H4 (cell line): Measurements from ENCODE around the gene KLK6. TPM values are rescaled to one million over a fixed set of nuclear protein-coding genes. Genes with fewer than 3 reads are reported as not detected.

Experiments used
- DNase-seq: peaks from one replicate; pipeline ENCODE4 v3.0.0-alpha.2; 2015; ENCODE audit warnings: low spot score
- total RNA-seq: library from RNA; depleted of rRNA; stranded (reverse); fragments of >200 nt; shearing (Covaris generic); gene quantifications from 2 replicates; pipeline ENCODE4 v1.2.3, GENCODE V29; 2014; rRNA removed

KLK6 gene
- total RNA-seq: not detected in 2 replicates

GRCh38 chr19:50969413-50969760 is at the start of gene KLK6:
Gene KLK6 (minus strand): TSS chr19:50969591. CDS start chr19:50968104, 1,487 bp downstream.
- no peak for DNase-seq

DNA sequence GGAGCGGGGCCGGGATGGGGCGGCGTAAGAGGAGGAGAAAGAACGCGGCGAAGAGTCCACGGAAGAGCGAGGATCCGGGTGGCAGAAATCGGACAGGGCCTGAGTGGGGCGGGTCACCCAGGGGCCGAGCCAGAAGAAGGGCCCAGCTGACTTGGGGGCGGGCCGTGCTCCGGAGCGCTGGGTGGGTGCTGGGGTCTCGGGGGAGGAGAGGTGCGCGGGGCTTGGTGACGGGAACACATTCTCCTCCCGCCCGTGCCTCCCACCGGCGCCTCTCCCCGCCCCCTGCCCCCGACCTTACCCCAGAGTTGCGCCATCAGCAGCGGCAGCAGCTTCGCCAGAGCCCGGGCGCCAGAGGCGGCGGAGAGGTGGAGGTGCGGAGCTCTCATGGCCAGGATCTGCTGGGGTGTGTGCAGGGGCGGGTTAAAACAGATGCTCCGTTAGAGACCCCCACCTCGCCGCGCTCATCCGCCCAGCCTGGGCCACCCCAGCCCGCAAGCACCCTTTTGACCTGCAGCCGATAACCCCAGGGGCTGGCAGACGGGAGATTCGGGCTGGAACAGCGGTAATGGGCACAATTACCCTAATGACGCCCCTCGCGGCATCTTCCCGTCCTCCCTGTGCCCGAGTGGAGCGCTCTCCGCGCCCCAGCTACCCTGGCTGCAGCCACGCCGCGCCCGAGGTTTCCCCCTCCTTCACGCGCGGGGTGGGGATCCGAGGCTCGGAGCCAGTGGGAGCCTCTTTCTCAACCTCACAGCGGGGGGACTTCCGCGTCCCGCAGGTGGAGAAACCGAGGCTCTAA is 49.6 kb upstream of the KLK6 start:
- DNase-seq: no peak

DNA sequence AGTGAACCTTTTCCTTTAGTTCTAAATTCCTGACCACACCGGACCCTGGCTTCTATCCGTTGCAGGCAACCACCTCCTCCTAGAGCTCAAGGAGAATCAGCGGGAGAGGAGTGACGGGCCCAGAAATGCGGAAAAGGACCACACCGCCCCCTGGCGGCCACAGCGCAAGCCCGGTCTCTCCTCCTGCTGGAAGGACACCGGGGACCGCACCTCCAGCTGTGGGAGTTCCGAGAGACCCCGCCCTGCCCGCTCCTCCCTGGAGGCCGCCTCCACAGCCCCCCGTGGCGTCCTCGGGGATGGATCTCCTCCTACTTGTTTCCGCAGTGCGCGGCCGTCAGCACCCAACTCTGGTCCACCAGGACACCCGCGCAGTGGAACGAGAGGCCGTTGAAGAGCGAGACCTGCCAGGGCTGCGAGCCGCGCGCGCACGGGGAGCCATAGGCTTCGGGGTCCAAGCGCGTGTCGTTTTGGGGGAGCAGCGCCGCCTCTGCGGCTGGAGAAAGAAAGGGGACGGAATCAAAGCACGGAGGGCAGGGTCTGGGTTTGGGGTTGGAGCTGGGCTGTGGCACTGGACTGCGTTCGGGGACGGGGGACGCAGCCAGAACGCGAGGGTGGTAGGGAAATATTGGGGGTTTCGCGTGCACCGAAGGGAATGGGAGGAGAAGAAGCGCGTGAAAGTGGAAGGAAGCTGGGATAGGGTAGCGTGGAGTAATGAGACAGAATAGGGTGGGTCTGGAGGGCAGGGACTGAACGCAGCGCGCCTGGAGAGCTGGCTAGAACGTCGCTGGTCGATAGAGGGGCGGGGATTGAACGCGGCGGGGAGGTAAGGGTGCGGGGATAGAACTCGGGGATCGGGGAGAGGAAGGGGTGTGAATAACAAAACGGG is 47.6 kb upstream of the KLK6 start:
- DNase-seq: peak; percentile 70

DNA sequence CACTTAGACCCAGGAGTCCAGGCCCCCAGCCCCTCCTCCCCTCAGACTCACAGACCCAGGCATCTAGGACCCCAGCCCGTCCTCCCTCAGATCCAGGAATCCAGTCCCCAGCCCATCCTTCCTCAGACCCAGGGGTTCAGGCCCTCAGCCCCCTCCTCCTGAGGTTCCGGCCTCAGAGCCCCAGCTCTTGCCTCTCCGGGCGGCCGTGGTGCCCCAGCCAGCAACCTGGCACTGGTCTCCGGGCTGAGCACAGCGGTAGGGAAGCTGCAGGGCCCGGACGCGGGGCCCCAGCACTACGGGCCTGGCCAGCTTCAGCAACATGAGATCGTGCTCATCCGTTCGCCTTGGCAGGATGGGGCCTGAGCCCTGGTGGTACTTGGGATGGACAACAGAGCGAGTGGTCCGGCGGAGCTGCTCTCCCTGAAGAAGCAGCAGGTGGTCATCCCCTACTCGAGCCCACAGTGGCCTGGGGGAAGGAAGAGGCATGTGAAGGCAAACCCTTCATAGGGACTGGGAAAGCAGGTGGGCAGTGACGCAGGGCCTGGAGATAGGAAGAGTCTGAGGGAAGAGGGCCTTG is 46.4 kb upstream of the KLK6 start:
- DNase-seq: no peak

GRCh38 chr19:51014242-51014641 is 44.9 kb upstream of the KLK6 start:
- no peak for DNase-seq

GRCh38 chr19:51012661-51013190 is 43.3 kb upstream of the KLK6 start:
- no peak for DNase-seq

DNA sequence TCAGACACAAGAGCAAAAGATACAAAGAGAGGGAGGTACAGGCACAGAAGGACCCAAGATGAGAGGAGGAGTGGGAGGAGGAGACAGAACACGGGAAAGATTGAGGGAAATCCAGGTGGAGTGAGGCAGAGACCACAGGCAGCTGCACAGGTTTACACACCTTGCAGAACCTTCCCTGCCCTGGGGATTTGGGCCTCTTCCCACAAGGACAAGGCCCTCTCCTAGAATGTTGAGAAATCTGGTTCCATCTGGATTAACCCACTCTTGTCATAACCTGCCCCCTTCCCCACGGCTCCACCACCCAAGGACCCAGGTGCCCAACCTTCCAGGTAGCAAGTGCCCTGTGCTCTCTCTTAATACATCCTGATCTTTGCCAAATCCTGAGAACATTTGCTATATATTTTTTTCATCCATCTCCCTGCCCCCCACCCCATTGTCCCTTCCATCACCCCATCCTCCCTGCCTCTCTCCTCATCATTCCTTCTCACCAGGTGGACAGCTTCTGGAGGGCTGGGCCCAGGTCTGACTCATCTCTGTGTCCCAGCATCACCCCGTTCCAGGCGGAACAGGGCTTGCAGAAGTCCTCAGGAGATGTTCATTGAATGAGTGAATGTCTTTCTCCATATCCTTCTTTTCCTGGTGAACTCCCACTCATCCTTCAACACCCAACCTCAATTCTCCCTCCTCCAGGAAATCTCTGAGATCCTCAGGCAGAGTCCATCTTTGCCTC is 40.8 kb upstream of the KLK6 start:
- DNase-seq: no peak

GRCh38 chr19:51009061-51009891 is 39.9 kb upstream of the KLK6 start:
- DNase-seq: no peak

DNA sequence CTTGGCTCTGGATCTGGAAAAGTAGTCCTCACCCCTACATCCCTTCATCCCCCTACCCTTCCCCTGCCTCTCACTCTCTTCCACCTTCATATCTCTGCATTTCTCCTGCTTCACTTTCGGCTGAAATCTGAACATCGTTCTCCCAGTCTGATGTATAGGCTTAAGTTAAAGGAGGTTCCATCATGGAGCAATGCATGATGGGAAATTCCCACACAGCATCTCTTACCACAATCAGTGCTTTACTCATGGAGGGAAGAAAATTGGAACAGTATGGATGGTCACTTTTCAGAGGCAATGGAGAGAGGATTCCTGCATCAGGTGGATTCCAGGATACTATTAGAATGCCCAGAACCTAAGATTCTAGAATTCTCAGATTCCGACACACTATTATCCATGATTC is 38.1 kb upstream of the KLK6 start:
- no peak for DNase-seq

DNA sequence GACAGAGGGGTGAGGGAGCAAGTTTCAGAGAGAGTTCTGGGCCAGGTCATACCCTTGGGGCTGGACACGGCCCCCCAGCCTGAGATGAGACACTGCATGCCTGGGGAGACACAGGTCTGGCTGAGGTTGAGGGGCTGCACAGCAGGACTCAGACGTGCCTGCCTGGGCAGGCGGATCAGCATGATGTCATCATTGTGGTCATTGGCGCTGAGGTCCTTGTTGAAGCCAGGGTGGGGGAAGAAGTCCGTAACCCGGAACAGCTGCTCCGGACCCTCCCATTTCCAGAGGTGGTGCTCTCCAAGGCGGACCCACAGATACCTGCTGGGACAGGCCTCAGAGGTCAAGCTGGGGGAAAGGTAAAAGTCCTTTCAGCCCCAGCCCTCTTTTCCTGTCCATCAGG is 37.0 kb upstream of the KLK6 start:
- DNase-seq: no peak

GRCh38 chr19:51005248-51005647 is 35.9 kb upstream of the KLK6 start:
- no peak for DNase-seq

- no peak for DNase-seq
These were observed 33.9 kb upstream of the KLK6 start for GRCh38 chr19:51003316-51003715.

DNA sequence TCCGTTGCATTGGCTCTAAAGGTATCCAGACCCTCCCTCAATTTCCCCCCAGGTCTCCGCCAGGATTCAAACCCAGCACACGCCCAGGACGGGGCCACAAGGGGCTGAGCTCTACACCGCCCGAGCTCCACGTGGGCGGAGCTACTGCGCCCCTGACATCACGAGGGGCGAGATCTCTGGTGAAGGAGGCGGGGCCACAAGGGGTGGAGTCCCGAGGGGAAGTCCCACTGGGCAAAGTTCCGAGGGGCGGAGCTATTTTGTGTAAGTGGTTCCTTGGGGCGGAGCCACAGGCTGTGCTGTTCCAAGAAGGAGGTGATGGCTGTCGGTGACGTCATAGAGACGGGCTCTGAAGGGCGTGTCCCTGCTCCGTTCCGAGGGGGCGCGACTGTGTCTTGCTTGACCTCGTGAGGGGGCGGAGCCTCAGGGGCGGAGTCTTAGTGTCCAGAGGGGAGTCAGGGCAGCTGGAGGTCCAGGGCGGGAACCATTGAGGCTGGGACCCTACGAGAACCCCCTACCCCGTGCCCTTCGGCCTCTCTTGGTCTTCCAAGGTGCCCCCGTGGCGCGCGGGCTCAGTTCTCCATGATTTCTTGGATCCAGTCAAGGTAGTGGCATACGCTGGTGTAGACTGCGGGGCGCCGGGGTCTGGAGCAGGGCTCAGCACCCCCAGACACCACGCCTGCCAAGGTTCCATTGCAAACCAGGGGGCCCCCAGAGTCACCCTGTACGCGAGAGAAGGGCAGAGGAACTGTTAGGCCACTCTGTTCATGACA is 33.3 kb upstream of the KLK6 start:
- DNase-seq: no peak

DNA sequence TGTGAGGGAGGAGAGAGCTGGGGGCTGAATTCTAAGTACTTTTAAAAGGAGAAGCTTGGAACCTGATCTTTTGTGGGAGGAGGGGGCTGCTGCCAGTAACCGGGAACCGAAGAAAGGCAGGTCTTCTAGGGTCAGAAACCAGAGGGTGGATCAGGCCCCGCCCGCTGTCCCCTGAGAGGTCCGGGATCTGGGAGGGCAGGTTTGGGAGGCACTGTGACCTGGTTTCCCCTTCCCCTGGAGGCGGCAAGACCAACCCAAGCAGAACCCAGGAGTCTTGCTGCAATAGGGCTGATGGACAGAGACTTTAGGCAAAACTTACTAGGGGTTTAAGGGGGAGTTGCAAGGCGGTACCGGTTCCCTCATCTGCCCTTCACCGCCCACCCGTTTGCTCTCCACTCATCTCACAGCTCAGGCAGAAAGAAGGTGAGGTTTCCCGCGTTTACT is 32.7 kb upstream of the KLK6 start:
- DNase-seq: no peak

GRCh38 chr19:51001515-51001914 is 32.1 kb upstream of the KLK6 start, which contains the start of gene KLK8:
Gene KLK8 (minus strand): TSS chr19:51001604. CDS start chr19:51001167, 437 bp downstream.
- DNase-seq: no peak

DNA sequence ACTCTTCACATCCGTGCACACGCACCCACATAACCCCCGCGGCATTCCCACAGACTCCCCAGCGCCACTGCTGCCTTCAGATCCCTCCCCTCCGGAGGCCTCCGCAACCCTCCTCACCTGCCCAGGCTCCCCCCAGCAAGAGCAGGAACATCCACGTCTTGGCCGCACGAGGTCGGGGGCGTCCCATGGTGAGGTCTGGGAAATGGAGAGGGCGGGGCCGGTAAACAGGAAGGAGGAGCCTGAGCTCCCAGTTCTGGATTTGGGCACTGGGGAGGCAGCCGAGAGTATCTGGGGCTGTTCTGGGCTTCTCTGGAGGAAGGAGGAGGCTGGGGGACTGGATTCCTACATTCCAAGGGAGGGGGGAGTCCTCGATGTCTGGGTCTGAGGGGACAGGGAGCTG is 31.6 kb upstream of the KLK6 start:
- DNase-seq: no peak

DNA sequence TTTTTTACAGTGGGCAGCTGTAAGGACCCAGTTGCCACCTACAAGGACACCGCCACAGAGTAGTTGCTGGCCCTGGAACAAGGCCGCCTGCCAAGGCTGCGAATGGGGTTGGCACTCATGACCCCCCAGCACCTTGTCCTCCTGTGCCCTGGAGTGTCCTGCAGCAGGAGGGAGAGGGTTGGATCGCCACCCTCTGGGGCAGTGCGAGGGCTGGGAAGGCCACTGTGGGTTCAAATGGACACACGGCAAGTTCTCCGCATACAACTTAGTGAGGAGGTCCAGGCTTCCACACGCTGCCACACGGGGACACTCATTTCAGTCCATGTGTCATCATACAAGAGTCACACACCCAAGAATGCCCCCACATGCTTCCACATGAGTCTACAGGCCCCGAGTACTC is 31.0 kb upstream of the KLK6 start:
- no peak for DNase-seq

DNA sequence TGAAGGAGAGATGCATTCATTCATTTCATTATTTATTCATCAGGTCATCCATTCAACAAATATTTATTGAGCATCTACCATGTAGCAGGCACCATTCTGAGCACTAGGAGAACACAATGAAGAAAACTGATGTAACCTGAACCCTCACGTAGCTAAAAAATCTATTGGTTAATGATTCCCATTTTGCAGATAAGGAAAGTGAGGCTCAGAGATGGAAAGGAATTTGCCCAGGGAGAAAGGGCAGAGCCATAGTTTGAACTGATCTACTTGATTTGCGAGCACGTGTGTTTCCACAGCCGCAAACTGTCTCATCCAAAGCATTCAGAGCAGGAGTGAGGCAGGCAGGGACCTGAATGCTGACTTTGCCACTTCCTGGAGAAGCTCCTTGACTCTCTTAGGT is 29.3 kb upstream of the KLK6 start:
- no peak for DNase-seq

DNA sequence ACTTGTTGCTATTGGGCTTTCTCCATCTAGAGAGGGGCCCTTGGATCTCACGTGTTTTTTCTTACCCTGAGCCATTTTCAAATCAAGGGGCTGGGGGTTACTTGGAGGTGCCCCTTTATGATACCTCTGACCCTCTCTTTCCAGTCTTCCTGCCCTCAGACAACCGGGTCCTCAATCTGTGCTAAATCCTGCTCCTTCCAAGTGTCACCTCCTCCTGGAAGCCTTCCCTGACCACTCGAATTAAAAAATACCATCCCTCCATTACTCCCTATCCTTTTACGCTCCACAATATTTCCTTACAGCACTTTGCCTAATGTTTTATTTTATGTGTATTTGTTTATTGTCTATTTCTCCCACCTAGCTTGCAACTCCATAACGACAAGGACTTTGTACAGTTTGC is 28.7 kb upstream of the KLK6 start:
- DNase-seq: no peak

- peak; percentile 50 for DNase-seq
These were observed 24.7 kb upstream of the KLK6 start for GRCh38 chr19:50994129-50994528.
